GM21717 (cell line): Measurements from ENCODE around the gene ZNF460.
"Not testable (repeated sequence)": the region's sequence is repeated elsewhere in the genome, so short reads cannot be mapped to it uniquely, and the experiment has no call there.

Experiments
- ATAC-seq: cut with Tn5 transposase; IDR thresholded peaks from one replicate; pipeline ENCODE4 v1.9.1; 2021; ENCODE audit warnings: mild to moderate bottlenecking, moderate library complexity; ENCODE audit not compliant: unreplicated experiment

The ZNF460 gene

DNA sequence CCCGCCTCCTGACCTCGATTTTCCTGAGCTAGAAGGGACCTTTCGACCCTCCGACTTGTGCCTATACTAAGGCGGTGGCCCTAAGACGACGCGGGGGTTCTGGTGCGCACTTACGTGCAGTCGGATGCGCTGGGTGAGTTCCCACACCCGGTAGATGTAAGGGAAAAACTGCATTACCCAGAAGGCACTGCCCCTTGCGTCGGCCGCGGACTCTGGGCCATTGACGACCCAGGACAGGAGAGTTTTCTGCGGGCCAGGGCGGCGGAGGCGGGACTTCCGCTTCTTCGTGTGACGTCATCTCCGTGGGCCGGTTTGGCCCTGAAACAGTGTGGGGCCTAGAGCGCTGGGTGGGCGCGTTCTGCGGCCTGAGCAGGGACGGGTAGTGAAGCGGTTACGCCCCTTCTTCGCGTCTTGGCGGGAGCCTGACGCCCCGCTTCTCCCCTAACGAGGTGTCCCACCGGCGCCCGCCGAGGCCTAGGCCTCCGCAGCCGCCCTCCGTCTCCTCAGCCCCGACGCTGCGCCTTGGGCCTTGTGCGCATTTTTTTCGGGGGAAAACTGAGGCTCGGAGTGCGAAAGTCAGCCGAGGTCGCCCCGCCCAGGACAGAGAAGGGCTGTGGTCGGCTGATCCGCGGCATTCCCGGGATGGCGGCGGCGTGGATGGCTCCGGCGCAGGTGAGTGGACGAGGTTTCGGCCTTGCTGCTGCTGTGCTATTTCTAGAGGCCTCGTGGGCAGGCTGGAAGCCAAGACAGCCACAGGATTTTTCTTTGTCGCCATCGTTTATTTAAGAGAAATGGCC, at the start of gene ZNF460:
Gene ZNF460 (plus strand): TSS at position 321 of the 797 bp plus-strand sequence. CDS start 322 bp downstream, at position 643.
- ATAC-seq: peak; percentile 59

GRCh38 chr19:57231686-57232085, 48.6 kb upstream of the ZNF460 start:
- ATAC-seq: no peak

DNA sequence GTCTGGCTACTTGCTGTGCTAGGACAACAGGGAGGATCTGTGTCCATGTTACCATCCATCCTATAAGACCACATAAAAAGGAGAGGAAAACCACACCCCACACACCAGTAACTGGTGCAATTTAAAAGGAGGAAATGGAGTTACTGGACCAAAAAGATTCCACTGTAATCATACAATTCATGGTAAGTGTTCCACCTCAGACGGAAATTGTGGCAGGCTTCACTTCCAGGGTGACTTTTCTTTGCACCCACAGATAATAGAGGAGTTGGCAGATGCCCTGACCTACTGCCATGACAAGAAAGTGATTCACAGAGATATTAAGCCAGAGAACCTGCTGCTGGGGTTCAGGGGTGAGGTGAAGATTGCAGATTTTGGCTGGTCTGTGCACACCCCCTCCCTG, 47.1 kb upstream of the ZNF460 start:
- no peak for ATAC-seq

GRCh38 chr19:57239982-57240310, 40.3 kb upstream of the ZNF460 start:
- no peak for ATAC-seq

- ATAC-seq: peak; percentile 85
Measured at GRCh38 chr19:57240311-57241090, 39.8 kb upstream of the ZNF460 start, which contains the start of gene ZNF805. Gene ZNF805, plus strand, starts transcription at chr19:57240632. Its CDS starts 260 bp downstream, at chr19:57240892.

DNA sequence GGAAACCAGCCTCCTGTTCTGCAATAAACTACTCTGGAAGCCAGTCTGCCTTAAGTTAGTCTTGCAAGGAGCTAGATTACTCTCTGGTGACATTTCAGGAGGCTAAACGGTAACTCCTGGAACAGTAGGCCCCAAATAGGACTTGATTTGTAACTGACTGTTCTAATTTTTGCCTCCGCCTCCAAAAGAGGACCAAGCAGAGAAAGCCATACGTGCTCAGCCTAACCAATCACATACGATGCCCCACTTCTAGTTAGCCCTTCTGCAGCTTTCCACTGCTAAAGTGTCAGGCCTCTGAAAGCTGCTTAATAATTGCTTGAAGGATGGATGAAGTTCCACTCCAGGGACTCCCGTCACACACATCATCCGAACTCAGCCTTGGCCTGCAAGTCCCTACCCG, 39.1 kb upstream of the ZNF460 start:
- no peak for ATAC-seq

DNA sequence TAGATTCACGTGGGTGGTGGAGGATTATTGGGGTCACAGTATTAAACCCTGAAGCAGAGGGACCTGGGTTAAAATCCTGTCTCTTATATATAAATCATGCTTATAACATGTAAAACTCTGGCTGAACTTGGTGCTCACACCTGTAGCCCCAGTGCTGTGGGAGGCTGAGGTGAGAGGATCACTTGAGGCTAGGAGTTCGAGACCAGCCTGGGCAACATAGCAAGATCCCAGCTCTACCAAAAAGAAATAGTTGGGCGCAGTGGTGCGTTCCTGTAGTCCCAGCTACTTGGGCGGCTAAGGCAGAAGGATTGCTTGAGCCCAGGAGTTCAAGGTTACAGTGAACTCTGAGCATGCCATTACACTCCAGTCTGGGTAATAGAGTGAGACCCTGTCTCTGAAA, 37.5 kb upstream of the ZNF460 start:
- no peak for ATAC-seq

DNA sequence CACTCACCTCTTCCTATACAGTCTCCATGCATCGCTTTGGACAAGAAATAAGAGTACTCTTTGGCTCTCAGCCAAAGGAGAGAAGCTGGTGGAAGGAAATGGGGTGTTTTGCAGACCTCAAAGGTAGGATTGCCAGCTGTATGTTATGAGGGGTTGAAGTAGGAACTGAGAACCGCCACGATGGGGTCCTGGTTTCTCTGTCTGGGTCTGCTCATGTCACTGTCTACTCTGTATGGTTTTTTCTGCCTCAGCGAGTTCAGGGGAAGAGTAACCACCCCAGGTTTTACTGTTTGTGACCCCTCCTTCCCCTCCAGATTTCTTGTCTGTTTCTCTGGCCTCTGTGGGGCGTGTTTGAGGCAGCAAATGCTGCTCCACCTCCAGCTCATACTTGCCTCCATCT, 35.8 kb upstream of the ZNF460 start:
- ATAC-seq: no peak

DNA sequence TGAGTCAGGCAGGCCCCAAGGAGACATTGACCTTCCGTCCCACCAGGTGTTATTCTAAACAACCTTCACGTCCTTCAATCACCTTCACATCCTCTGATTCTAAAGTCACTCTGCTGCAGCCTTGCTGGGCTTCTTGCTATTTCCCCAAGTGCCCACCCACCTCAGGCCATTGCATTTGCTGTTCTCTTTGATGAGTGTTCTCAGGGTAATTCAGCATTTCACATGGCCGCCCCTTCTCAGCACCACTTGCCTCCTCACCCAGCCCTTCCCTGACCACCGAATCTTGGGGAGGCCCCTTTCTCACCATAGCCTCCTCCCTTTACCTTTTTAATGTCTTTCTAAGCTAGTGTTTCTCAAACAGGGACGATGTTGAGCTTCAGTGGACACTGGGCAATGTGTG, 35.2 kb upstream of the ZNF460 start:
- ATAC-seq: no peak

GRCh38 chr19:57245959-57246358, 34.3 kb upstream of the ZNF460 start:
- no peak for ATAC-seq

DNA sequence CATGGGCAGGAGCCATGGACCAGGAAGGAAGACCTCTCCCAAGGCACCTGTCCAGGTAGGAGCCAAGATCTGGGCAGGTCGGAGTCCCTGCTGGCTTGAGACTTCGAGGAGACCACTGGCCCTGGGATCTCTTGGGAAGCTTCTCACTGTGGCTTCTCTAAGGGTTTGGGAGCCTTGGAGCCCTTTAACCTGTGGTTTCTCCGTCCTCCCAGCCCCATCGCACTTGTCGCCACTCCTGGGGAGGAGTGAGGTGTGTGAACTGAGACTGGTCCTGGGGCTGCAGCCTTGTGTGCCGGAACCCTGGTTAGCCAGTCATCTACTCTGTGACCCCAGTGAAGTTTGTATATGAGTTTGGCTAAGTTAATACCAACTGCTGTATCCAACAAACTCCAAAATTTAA, 31.6 kb upstream of the ZNF460 start:
- no peak for ATAC-seq

DNA sequence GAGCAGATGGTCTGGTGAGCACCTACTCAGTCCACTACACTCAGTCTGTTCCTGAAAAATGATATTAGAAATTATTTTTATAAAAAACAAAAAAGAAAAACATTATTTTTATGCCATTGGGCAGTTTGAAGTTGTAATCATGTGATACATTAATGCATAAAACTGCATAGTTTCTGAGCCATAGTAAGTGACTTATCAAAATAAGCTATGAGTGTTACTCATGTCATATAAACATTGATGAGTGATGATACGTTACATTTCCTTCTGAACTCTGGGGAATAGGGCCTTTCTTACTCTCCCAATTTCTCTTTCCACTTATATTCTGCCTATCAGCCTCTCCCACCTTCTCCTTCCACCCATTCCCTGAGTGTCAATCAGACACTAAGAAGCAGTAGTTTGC, 31.0 kb upstream of the ZNF460 start:
- no peak for ATAC-seq

GRCh38 chr19:57253767-57254166, 26.5 kb upstream of the ZNF460 start:
- ATAC-seq: not testable (repeated sequence)

- no peak for ATAC-seq
Measured at GRCh38 chr19:57262044-57262443, 18.2 kb upstream of the ZNF460 start.

- ATAC-seq: no peak
Measured at GRCh38 chr19:57263244-57263741, 17.0 kb upstream of the ZNF460 start.

GRCh38 chr19:57267291-57267690, 13.0 kb upstream of the ZNF460 start:
- no peak for ATAC-seq

DNA sequence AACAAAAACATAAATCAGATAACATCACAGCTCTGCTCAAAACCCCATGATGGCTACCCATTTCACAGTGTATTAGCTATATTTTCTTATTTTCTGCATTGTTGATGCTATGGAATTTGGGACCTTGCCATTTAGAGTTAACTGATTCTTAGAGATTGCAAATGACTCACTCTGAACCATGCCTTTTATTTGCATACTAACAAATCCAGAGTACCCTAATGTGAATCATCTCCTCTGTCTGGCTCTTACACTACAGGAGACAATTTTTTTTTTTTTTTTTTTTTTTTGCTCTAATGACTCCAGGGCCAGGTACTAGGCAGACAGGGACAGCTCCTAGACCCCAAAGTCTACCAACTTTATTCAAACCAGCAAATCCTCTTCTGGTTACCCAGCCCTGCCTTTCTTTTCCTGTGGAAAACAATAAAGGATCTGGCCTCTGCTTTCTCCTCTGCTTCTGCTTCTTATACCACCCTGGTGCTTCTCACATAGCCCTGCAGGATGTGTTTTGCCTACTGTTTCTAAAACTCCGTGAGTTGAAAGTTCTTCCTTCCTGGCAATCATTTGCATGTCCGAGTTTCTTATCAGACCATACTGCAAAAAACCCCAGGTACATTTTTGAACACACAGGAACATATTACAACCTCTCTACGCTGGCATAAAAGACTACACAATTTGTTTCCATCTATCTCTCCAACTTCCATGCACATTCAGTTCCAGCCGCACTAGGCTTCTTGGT, 10.6 kb upstream of the ZNF460 start:
- ATAC-seq: peak; percentile 34

DNA sequence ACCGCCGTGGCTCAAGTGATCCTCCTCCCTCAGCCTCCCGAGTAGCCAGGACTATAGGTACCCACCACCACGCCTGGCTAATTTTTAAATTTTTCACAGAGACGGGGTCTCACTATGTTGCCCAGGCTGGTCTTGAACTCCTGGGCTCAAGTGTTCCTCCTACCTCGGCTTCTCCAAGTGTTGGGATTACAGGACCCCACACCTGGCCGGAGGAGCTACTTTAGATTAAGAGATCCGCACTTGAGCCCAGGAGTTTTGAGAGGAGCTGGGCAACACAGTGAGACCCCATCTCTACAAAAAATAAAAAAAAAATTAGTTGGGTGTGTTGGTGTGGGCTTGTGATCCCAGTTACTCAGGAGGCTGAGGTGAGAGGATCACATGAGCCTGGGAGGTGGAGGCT, 9.0 kb upstream of the ZNF460 start:
- no peak for ATAC-seq

DNA sequence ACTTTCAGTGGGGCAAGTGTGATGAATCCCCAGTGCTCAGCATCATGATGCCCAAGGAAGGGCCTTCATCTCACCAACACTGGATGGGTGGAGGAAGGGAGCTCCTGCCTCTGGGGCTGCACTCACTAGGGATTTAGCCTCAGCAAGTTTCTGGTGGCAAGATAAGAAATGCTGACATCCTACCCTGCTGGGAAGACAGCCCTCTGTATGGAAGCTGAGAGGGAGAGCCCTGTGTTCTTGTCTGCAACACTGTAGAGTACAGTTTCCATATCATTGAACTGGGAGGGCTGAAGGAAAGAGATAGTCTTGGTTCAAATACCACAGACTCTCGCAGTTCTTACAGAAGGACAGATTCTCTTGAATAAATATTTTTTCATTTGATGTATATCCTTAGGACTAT, 7.3 kb upstream of the ZNF460 start:
- no peak for ATAC-seq

- no peak for ATAC-seq
Measured at GRCh38 chr19:57276430-57276829, 3.9 kb upstream of the ZNF460 start.

GRCh38 chr19:57278481-57278880, 1.8 kb upstream of the ZNF460 start:
- ATAC-seq: not testable (repeated sequence)
